GM12878 (cell line): ENCODE measurements around the gene ASIC4. TPM values are rescaled to one million over a fixed set of nuclear protein-coding genes. Genes with fewer than 3 reads are reported as not detected.

Source experiments
- ATAC-seq: fragments of 200-7000 bp; cut with Tn5 transposase; 3 replicates; pipeline ENCODE4 v1.9.1; 2020; ENCODE audit warnings: mild to moderate bottlenecking, moderate library complexity
- BruUV-seq: library from RNA; stranded (reverse); fragments of 400-500 nt; replicated peaks from 2 replicates; lab custom pipeline; 2021; lab: Mats Ljungman, UMichigan
- CTCF ChIA-PET: fragments of 300-600 bp; sonication (Branson Sonifier 250); formaldehyde crosslinking; extraction: SDS; loops from one replicate; lab custom pipeline; 2021; ENCODE audit warnings: inconsistent platforms; lab: Yijun Ruan, JAX
- POLR2A ChIA-PET: fragments of 350-600 bp; formaldehyde crosslinking; extraction: SDS; loops from one replicate; lab custom pipeline; 2021; ENCODE audit warnings: inconsistent platforms; lab: Charles Lee
- RAD21 ChIA-PET: fragments of 300-600 bp; sonication (Branson Sonifier 250); formaldehyde crosslinking; loops from one replicate; lab custom pipeline; 2023; ENCODE audit warnings: antibody characterized with exemption; ENCODE audit not compliant: unreplicated experiment; lab: Charles Lee
- SMC1A ChIA-PET: fragments of 300-600 bp; sonication (Branson Sonifier 250); formaldehyde crosslinking; loops from one replicate; lab custom pipeline; 2023; ENCODE audit not compliant: unreplicated experiment, uncharacterized antibody; lab: Charles Lee
- DNase-seq: peaks from one replicate; pipeline ENCODE4 v3.0.0-alpha.2; 2011; ENCODE audit warnings: low read depth, low spot score
- FAIRE-seq: peaks from 3 replicates; lab custom pipeline; 2011; peaks lifted over from hg19 to GRCh38; lab: Jason Lieb, UNC
- H2AFZ ChIP-seq: 2 replicates; pipeline ENCODE4 v1.6.0; 2011; ENCODE audit warnings: low read depth, low read length, control low read depth; ENCODE audit not compliant: control insufficient read depth
- H3K27ac ChIP-seq: 2 replicates; pipeline ENCODE4 v1.5.1; 2011; ENCODE audit warnings: control low read depth; ENCODE audit not compliant: control insufficient read depth, insufficient read depth
- H3K27me3 ChIP-seq, 2 experiments: replicated peaks in 1 of 2; 2 replicates each; pipeline versions ENCODE4 v1.6.0 to v1.6.1; 2011; ENCODE audit warnings: low read length in 1 of 2; ENCODE audit not compliant: control insufficient read depth in 2 of 2, insufficient read depth in 2 of 2
- H3K36me3 ChIP-seq, 2 experiments: 2 replicates each; pipeline ENCODE4 v1.5.1; 2011; ENCODE audit warnings: low read length in 1 of 2; ENCODE audit not compliant: control insufficient read depth in 2 of 2, insufficient read depth in 2 of 2
- H3K4me1 ChIP-seq: 2 replicates; pipeline ENCODE4 v1.6.1; 2011; ENCODE audit warnings: mild to moderate bottlenecking, low read length, moderate library complexity, mixed read lengths; ENCODE audit not compliant: control insufficient read depth, insufficient read depth
- H3K4me2 ChIP-seq: 2 replicates; pipeline ENCODE4 v1.6.0; 2011; ENCODE audit warnings: control low read depth; ENCODE audit not compliant: control insufficient read depth, insufficient read depth
- H3K4me3 ChIP-seq: fragments of 200-600 bp; sonication (generic); 2 replicates; pipeline ENCODE4 v1.5.1; 2016
- H3K79me2 ChIP-seq: 2 replicates; pipeline ENCODE4 v1.6.0; 2011; ENCODE audit warnings: low read length; ENCODE audit not compliant: control insufficient read depth, insufficient read depth
- H3K9ac ChIP-seq: 2 replicates; pipeline ENCODE4 v1.8.0; 2011; ENCODE audit warnings: low read length, control low read depth, mixed read lengths; ENCODE audit not compliant: control insufficient read depth, insufficient read depth
- H3K9me3 ChIP-seq: replicated peaks from 3 replicates; pipeline ENCODE4 v1.5.1; 2011; ENCODE audit warnings: mild to moderate bottlenecking, low read length; ENCODE audit not compliant: control insufficient read depth, insufficient read depth
- H4K20me1 ChIP-seq: 2 replicates; pipeline ENCODE4 v1.6.0; 2011; ENCODE audit not compliant: control insufficient read depth, insufficient read depth
- BRCA1 ChIP-seq: IDR thresholded peaks from 2 replicates; pipeline ENCODE4 v1.6.1; 2011; ENCODE audit warnings: low read depth, low read length, improper control_type of control experiment
- E2F8 ChIP-seq: fragments of 450-650 bp; IDR thresholded peaks from 2 replicates; pipeline ENCODE4 v1.6.1; 2018; ENCODE audit warnings: mild to moderate bottlenecking, low read depth, moderate library complexity; ENCODE audit not compliant: partially characterized antibody
- MTA2 ChIP-seq: fragments of 450-650 bp; IDR thresholded peaks from 2 replicates; pipeline ENCODE4 v1.6.1; 2016; ENCODE audit warnings: low read depth, mild to moderate bottlenecking, moderate library complexity
- SMAD5 ChIP-seq: IDR thresholded peaks from 2 replicates; pipeline ENCODE4 v1.6.1; 2016; ENCODE audit warnings: antibody characterized with exemption, low read depth
- TARDBP ChIP-seq: IDR thresholded peaks from 2 replicates; pipeline ENCODE4 v1.6.1; 2016; ENCODE audit warnings: borderline replicate concordance
- TCF3 ChIP-seq: IDR thresholded peaks from 2 replicates; pipeline ENCODE4 v1.6.1; 2012; ENCODE audit warnings: low read depth, mild to moderate bottlenecking, low read length, borderline replicate concordance; ENCODE audit not compliant: insufficient read depth
- WGBS: methylation state at CpG from one replicate; pipeline ENCODE4 v1.1.6; 2016; ENCODE audit warnings: low lambda C conversion rate; ENCODE audit not compliant: insufficient replicate concordance, insufficient coverage; ENCODE audit errors: missing lambda C conversion rate; 5-methylcytosine and 5-hydroxymethylcytosine counted together
- in situ Hi-C: fragments of 300-500 bp; cut with MboI; formaldehyde crosslinking; loops from 9 replicates; pipeline ENCODE4 v1.14.3; 2018; ENCODE audit warnings: mixed read lengths
- intact Hi-C: fragments of 100-400 bp; cut with micrococcal nuclease; formaldehyde crosslinking; loops from one replicate; pipeline ENCODE4 v1.14.2; 2022; ENCODE audit not compliant: unreplicated experiment
- microRNA-seq: library from miRNA; unstranded; fragments of <30 nt; microRNA quantifications from one replicate; pipeline ENCODE4, GENCODE V29; 2018
- polyA plus RNA-seq, 11 experiments: library from polyadenylated mRNA; depleted of rRNA in 4 of 11; unstranded in 6 of 11; stranded (reverse) in 5 of 11; fragments of >200 nt; fragmentation: Nextera tagmentation in 4 of 11; fragmentation: Illumina TruSeq in 1 of 11; extraction: Ambion mirVana in 4 of 11; extraction: Trizol in 1 of 11; gene quantifications; 1 replicate in 1 of 11; 2 replicates in 10 of 11; pipeline versions ENCODE4 v1.2.1 to v1.2.3, GENCODE V29; 2011 to 2016; ENCODE audit warnings: inconsistent platforms in 2 of 11, missing spikeins in 2 of 11, low read depth in 1 of 11
- small RNA-seq: library from RNA; depleted of rRNA; stranded (forward); fragments of <200 nt; gene quantifications from one replicate; pipeline ENCODE3, GENCODE V24; 2014
- total RNA-seq, 4 experiments: library from RNA; depleted of rRNA in 3 of 4; stranded (reverse); fragments of >200 nt in 3 of 4; fragmentation: Illumina TruSeq in 1 of 4; extraction: Trizol in 1 of 4; gene quantifications; 2 replicates each; pipeline versions ENCODE4 v1.2.1 to v1.2.3, GENCODE V29; 2013 to 2021

Gene ASIC4
- total and polyA plus RNA-seq, 10 of the 15 experiments (the other 5 are each of a cell fraction or from before 2014, with no cell fraction given) = 0.01 TPM; not detected in 9

- Histone ChIP-seq H2AFZ (no peak overlapping the region), H3K4me3 (no peak overlapping the region), H3K4me2 (no peak overlapping the region), H3K79me2 (no peaks in the 10 kb centered on the region), H3K36me3 (no peaks in the 10 kb centered on the region), H3K9me3 (no peaks in the 10 kb centered on the region), H3K9ac (no peak overlapping the region), H3K4me1 (no peaks in the 10 kb centered on the region), H4K20me1 (no peaks in the 10 kb centered on the region), H3K27me3 (peaks cover 1 to 3% of the 10 kb centered on the region in 2 experiments; a peak in 2 of 4 replicates), H3K27ac (no peak overlapping the region)
- POLR2A ChIA-PET = no interaction called here
- CTCF ChIA-PET = interaction anchor here (0.6 to 1.2 kb wide), 3 partner anchors 21 to 213 kb away, joined by 3 to 4 read pairs (median 3); no protein-coding TSS in a partner anchor
- in situ Hi-C loops (no loop called here), intact Hi-C loops (no loop called here)
- RAD21 ChIA-PET = no interaction called here
- BruUV-seq = no TSS peak
- TF ChIP-seq TCF3 (no peak), TARDBP (no peak), E2F8 (no peak), SMAD5 (no peak), MTA2 (no peak), BRCA1 (no peak)
- SMC1A ChIA-PET = no interaction called here
- 30% methylated on average over 2 of the region's 2 CpGs for WGBS
- FAIRE-seq (no peak), DNase-seq (no peak), ATAC-seq (no peak)
Measured at GRCh38 chr2:219581346-219581745, 67.1 kb downstream of the ASIC4 start.

Small RNAs within 50 kb of the gene (microRNA-seq; reads per million reads assigned to microRNA genes)
- not detected for gene MIR3132

Small RNAs within 50 kb of the gene (small RNA-seq; reads per million reads assigned to genes)
- gene MIR3132 = not detected

Other genes with a start within 250 kb of the ASIC4 start
Only the 7 nearest of the 13 such genes appear.
- not detected in 2 replicates for gene SPEG, start 79.6 kb upstream of the ASIC4 start, total RNA-seq (2014; rRNA removed)
- not detected in 2 replicates for gene SPEG, start 79.6 kb upstream of the ASIC4 start, total RNA-seq (2014; rRNA removed; fragmentation: Illumina TruSeq; extraction: Trizol)
- gene SPEG, start 79.6 kb upstream of the ASIC4 start, total RNA-seq (2021) = 0.28 TPM in 1 of 2 replicates, not detected in the other
- gene SPEG, start 79.6 kb upstream of the ASIC4 start, polyA plus RNA-seq (2011; rRNA removed) = not detected in 2 replicates
- gene SPEG, start 79.6 kb upstream of the ASIC4 start, polyA plus RNA-seq (2014; fragmentation: Illumina TruSeq; extraction: Trizol) = not detected in 2 replicates
- not detected for gene SPEG, start 79.6 kb upstream of the ASIC4 start, polyA plus RNA-seq (2014; fragmentation: Nextera tagmentation; extraction: Ambion mirVana)
- gene SPEG, start 79.6 kb upstream of the ASIC4 start, polyA plus RNA-seq (2014; rRNA removed) = 0.01 and 0.03 TPM in 2 replicates
- gene SPEG, start 79.6 kb upstream of the ASIC4 start, polyA plus RNA-seq (2016; fragmentation: Nextera tagmentation; extraction: Ambion mirVana) = not detected
- gene GMPPA, start 15.6 kb upstream of the ASIC4 start, total RNA-seq (2014; rRNA removed) = 44.6 and 45.9 TPM in 2 replicates
- 23.4 and 24.4 TPM in 2 replicates for gene GMPPA, start 15.6 kb upstream of the ASIC4 start, total RNA-seq (2014; rRNA removed; fragmentation: Illumina TruSeq; extraction: Trizol)
- gene GMPPA, start 15.6 kb upstream of the ASIC4 start, total RNA-seq (2021) = 37.6 and 45.3 TPM in 2 replicates
- 31.1 and 53.6 TPM in 2 replicates for gene GMPPA, start 15.6 kb upstream of the ASIC4 start, polyA plus RNA-seq (2011; rRNA removed)
- gene GMPPA, start 15.6 kb upstream of the ASIC4 start, polyA plus RNA-seq (2014; fragmentation: Illumina TruSeq; extraction: Trizol) = 35.6 and 38.9 TPM in 2 replicates
- 10 to 100 TPM in 1 of 2 experiments, 1 to 10 TPM in 1; 1.9 to 10.2 TPM for gene GMPPA, start 15.6 kb upstream of the ASIC4 start, polyA plus RNA-seq (2014; fragmentation: Nextera tagmentation; extraction: Ambion mirVana)
- gene GMPPA, start 15.6 kb upstream of the ASIC4 start, polyA plus RNA-seq (2014; rRNA removed) = 49.9 and 54.5 TPM in 2 replicates
- gene GMPPA, start 15.6 kb upstream of the ASIC4 start, polyA plus RNA-seq (2016; fragmentation: Nextera tagmentation; extraction: Ambion mirVana) = 10 to 100 TPM; 66.8 to 83.2 TPM
- 12.5 and 15.2 TPM in 2 replicates for gene CHPF, start 29.3 kb downstream of the ASIC4 start, total RNA-seq (2014; rRNA removed)
- 1.2 and 2.0 TPM in 2 replicates for gene CHPF, start 29.3 kb downstream of the ASIC4 start, total RNA-seq (2014; rRNA removed; fragmentation: Illumina TruSeq; extraction: Trizol)
- 11.6 and 12.2 TPM in 2 replicates for gene CHPF, start 29.3 kb downstream of the ASIC4 start, total RNA-seq (2021)
- 0.89 and 2.2 TPM in 2 replicates for gene CHPF, start 29.3 kb downstream of the ASIC4 start, polyA plus RNA-seq (2011; rRNA removed)
- gene CHPF, start 29.3 kb downstream of the ASIC4 start, polyA plus RNA-seq (2014; fragmentation: Illumina TruSeq; extraction: Trizol) = 0.16 and 0.75 TPM in 2 replicates
- under 1 TPM in 1 of 2 experiments, not detected in 1; 0.09 TPM for gene CHPF, start 29.3 kb downstream of the ASIC4 start, polyA plus RNA-seq (2014; fragmentation: Nextera tagmentation; extraction: Ambion mirVana)
- gene CHPF, start 29.3 kb downstream of the ASIC4 start, polyA plus RNA-seq (2014; rRNA removed) = 8.3 and 11.5 TPM in 2 replicates
- 10 to 100 TPM; 14.2 to 17.4 TPM for gene CHPF, start 29.3 kb downstream of the ASIC4 start, polyA plus RNA-seq (2016; fragmentation: Nextera tagmentation; extraction: Ambion mirVana)
- 0.49 and 0.73 TPM in 2 replicates for gene TMEM198, start 29.5 kb downstream of the ASIC4 start, total RNA-seq (2014; rRNA removed)
- 0.23 and 0.27 TPM in 2 replicates for gene TMEM198, start 29.5 kb downstream of the ASIC4 start, total RNA-seq (2014; rRNA removed; fragmentation: Illumina TruSeq; extraction: Trizol)
- gene TMEM198, start 29.5 kb downstream of the ASIC4 start, total RNA-seq (2021) = 1.1 and 1.2 TPM in 2 replicates
- 0.23 and 0.56 TPM in 2 replicates for gene TMEM198, start 29.5 kb downstream of the ASIC4 start, polyA plus RNA-seq (2011; rRNA removed)
- gene TMEM198, start 29.5 kb downstream of the ASIC4 start, polyA plus RNA-seq (2014; fragmentation: Illumina TruSeq; extraction: Trizol) = 0.16 TPM in 1 of 2 replicates, not detected in the other
- gene TMEM198, start 29.5 kb downstream of the ASIC4 start, polyA plus RNA-seq (2014; fragmentation: Nextera tagmentation; extraction: Ambion mirVana) = not detected
- gene TMEM198, start 29.5 kb downstream of the ASIC4 start, polyA plus RNA-seq (2014; rRNA removed) = 1.2 TPM in 2 replicates
- gene TMEM198, start 29.5 kb downstream of the ASIC4 start, polyA plus RNA-seq (2016; fragmentation: Nextera tagmentation; extraction: Ambion mirVana) = under 1 TPM; 0.46 to 0.92 TPM
- gene OBSL1, start 57.1 kb downstream of the ASIC4 start, total RNA-seq (2014; rRNA removed) = not detected in 2 replicates
- not detected in 2 replicates for gene OBSL1, start 57.1 kb downstream of the ASIC4 start, total RNA-seq (2014; rRNA removed; fragmentation: Illumina TruSeq; extraction: Trizol)
- gene OBSL1, start 57.1 kb downstream of the ASIC4 start, total RNA-seq (2021) = 0.48 and 0.77 TPM in 2 replicates
- gene OBSL1, start 57.1 kb downstream of the ASIC4 start, polyA plus RNA-seq (2011; rRNA removed) = not detected in 2 replicates
- not detected in 2 replicates for gene OBSL1, start 57.1 kb downstream of the ASIC4 start, polyA plus RNA-seq (2014; fragmentation: Illumina TruSeq; extraction: Trizol)
- not detected for gene OBSL1, start 57.1 kb downstream of the ASIC4 start, polyA plus RNA-seq (2014; fragmentation: Nextera tagmentation; extraction: Ambion mirVana)
- not detected in 2 replicates for gene OBSL1, start 57.1 kb downstream of the ASIC4 start, polyA plus RNA-seq (2014; rRNA removed)
- gene OBSL1, start 57.1 kb downstream of the ASIC4 start, polyA plus RNA-seq (2016; fragmentation: Nextera tagmentation; extraction: Ambion mirVana) = under 1 TPM in 1 of 2 experiments, not detected in 1; 0.14 TPM
- gene INHA, start 57.8 kb downstream of the ASIC4 start, total RNA-seq (2014; rRNA removed) = not detected in 2 replicates
- not detected in 2 replicates for gene INHA, start 57.8 kb downstream of the ASIC4 start, total RNA-seq (2014; rRNA removed; fragmentation: Illumina TruSeq; extraction: Trizol)
- gene INHA, start 57.8 kb downstream of the ASIC4 start, total RNA-seq (2021) = not detected in 2 replicates
- gene INHA, start 57.8 kb downstream of the ASIC4 start, polyA plus RNA-seq (2011; rRNA removed) = not detected in 2 replicates
- not detected in 2 replicates for gene INHA, start 57.8 kb downstream of the ASIC4 start, polyA plus RNA-seq (2014; fragmentation: Illumina TruSeq; extraction: Trizol)
- not detected for gene INHA, start 57.8 kb downstream of the ASIC4 start, polyA plus RNA-seq (2014; fragmentation: Nextera tagmentation; extraction: Ambion mirVana)
- not detected in 2 replicates for gene INHA, start 57.8 kb downstream of the ASIC4 start, polyA plus RNA-seq (2014; rRNA removed)
- not detected for gene INHA, start 57.8 kb downstream of the ASIC4 start, polyA plus RNA-seq (2016; fragmentation: Nextera tagmentation; extraction: Ambion mirVana)
- 13.3 and 14.8 TPM in 2 replicates for gene STK11IP, start 83.4 kb downstream of the ASIC4 start, total RNA-seq (2014; rRNA removed)
- gene STK11IP, start 83.4 kb downstream of the ASIC4 start, total RNA-seq (2014; rRNA removed; fragmentation: Illumina TruSeq; extraction: Trizol) = 5.2 and 5.7 TPM in 2 replicates
- 21.3 and 24.0 TPM in 2 replicates for gene STK11IP, start 83.4 kb downstream of the ASIC4 start, total RNA-seq (2021)
- gene STK11IP, start 83.4 kb downstream of the ASIC4 start, polyA plus RNA-seq (2011; rRNA removed) = 5.7 and 11.6 TPM in 2 replicates
- gene STK11IP, start 83.4 kb downstream of the ASIC4 start, polyA plus RNA-seq (2014; fragmentation: Illumina TruSeq; extraction: Trizol) = 1.9 and 9.0 TPM in 2 replicates
- gene STK11IP, start 83.4 kb downstream of the ASIC4 start, polyA plus RNA-seq (2014; fragmentation: Nextera tagmentation; extraction: Ambion mirVana) = 1 to 10 TPM in 1 of 2 experiments, under 1 TPM in 1; 0.42 to 1.6 TPM
- 15.7 and 17.0 TPM in 2 replicates for gene STK11IP, start 83.4 kb downstream of the ASIC4 start, polyA plus RNA-seq (2014; rRNA removed)
- 10 to 100 TPM; 11.3 to 12.2 TPM for gene STK11IP, start 83.4 kb downstream of the ASIC4 start, polyA plus RNA-seq (2016; fragmentation: Nextera tagmentation; extraction: Ambion mirVana)